ENCODE data around the gene MKX.
A peak's percentile ranks its signal among the peaks of the same experiment; 100 is the strongest.

The MKX gene

DNA sequence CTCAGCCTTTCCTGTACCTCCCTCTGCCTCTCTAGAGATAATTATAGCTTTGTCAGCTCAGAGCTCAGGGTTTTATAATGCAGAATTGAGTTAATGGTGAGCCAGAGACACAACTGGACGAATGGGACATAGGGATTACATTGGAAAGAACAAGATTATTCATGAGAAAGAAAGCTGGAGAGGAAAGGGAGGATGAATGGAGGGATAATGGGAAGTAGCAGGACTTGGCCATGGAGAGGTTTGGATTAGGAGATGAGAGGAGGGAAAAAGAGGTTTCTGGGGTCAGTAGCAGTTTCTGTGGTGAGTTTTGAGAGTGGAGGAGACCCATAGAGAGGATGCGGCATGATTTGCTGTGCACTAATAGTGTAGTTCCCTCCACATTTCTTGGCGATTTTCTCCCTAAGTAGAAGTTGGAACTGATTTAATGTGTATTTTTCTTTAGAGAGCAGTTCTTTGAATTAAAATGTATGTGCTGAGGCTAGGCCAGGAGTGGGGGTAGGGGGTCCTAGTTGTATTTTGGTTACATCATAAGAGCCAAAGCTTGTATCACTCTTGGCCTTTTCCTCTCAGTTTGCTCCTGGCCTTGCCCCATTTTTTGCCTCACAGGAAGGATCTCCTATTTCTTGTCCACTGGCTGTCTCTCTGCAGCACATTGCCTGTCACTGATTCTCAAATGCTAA, 107.4 kb downstream of the MKX start:
- no peak overlapping the region for H3K4me3 ChIP-seq (ENCODE audit: low read length)
- H3K9me3 ChIP-seq (ENCODE audit: insufficient read depth, low read depth, low read length) = no peaks in the 10 kb centered on the region
- no peaks in the 10 kb centered on the region for H3K36me3 ChIP-seq (ENCODE audit: insufficient read depth, low read depth, low read length)
- no peak overlapping the region for H3K27ac ChIP-seq (ENCODE audit: low read length)
- H3K9ac ChIP-seq (ENCODE audit: low read depth, low read length) = no peak overlapping the region
- H3K4me1 ChIP-seq (ENCODE audit: insufficient read depth, low read length) = no peaks in the 10 kb centered on the region; the same call in 1 of the 2 replicates
- H3K27me3 ChIP-seq (ENCODE audit: insufficient read depth, low read length) = no peaks in the 10 kb centered on the region

DNA sequence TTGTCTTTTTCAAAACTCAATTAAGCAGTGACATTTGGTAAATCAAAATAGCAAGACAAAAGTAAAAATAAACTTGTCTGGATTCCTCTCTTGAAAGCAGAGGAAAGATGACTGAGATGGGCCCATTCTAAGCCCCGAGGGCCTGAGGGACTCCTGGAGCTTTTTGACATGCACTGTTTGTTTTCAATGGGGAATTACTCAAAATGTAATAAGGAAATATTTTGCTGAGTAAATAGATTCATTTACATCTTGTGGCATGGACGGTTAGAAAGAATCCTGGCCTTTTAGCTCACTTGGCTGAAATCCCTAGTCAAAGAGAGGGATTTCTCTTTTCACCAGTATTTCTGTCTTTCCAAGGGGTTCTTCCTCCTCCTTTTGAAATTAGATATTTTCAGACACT, 108.0 kb downstream of the MKX start:
- H3K27me3 ChIP-seq (ENCODE audit: insufficient read depth, low read length) = no peaks in the 10 kb centered on the region
- H3K9me3 ChIP-seq (ENCODE audit: insufficient read depth, low read depth, low read length) = no peaks in the 10 kb centered on the region
- no peak overlapping the region for H3K9ac ChIP-seq (ENCODE audit: low read depth, low read length)
- no peaks in the 10 kb centered on the region; the same call in 1 of the 2 replicates for H3K4me1 ChIP-seq (ENCODE audit: insufficient read depth, low read length)
- H3K27ac ChIP-seq (ENCODE audit: low read length) = no peak overlapping the region
- H3K4me3 ChIP-seq (ENCODE audit: low read length) = no peak overlapping the region
- no peaks in the 10 kb centered on the region for H3K36me3 ChIP-seq (ENCODE audit: insufficient read depth, low read depth, low read length)

- Histone ChIP-seq H3K9ac (ENCODE audit: low read depth, low read length) (no peak overlapping the region), H3K4me1 (ENCODE audit: insufficient read depth, low read length) (no peaks in the 10 kb centered on the region; the same call in 1 of the 2 replicates), H3K4me3 (ENCODE audit: low read length) (no peak overlapping the region), H3K27me3 (ENCODE audit: insufficient read depth, low read length) (no peaks in the 10 kb centered on the region), H3K27ac (ENCODE audit: low read length) (no peak overlapping the region), H3K36me3 (ENCODE audit: insufficient read depth, low read depth, low read length) (no peaks in the 10 kb centered on the region), H3K9me3 (ENCODE audit: insufficient read depth, low read depth, low read length) (no peaks in the 10 kb centered on the region)
These were observed 108.8 kb downstream of the MKX start for GRCh38 chr10:27636816-27637215.

DNA sequence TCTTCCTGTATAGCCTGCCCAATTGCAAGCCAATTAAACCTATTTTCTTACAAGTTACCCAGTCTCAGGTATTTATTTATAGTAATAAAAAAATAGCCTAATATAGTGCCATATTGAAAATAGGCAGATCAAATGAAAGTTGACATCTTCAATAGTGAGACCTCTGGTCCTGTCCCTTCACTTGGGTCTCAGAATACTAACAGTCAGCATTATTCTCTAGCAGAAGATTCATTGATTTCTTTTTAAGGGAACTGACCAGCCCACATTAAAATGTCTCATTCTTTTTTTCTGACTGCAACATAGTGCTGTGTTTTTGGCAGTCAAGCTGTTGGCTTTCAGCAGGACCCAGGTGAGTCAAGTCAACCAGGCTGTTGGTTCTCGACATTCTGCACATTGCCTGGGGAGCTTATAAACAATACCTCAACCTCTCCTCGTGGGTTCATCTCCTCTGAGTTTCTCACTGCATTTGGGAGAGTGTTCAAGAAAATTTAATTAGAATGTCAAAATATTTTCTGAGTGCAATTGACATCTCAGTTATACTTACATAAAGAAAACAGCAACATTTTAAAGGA, 109.8 kb downstream of the MKX start:
- no peak overlapping the region for H3K27ac ChIP-seq (ENCODE audit: low read length)
- H3K36me3 ChIP-seq (ENCODE audit: insufficient read depth, low read depth, low read length) = no peaks in the 10 kb centered on the region
- H3K9ac ChIP-seq (ENCODE audit: low read depth, low read length) = no peak overlapping the region
- H3K4me1 ChIP-seq (ENCODE audit: insufficient read depth, low read length) = no peaks in the 10 kb centered on the region; the same call in 1 of the 2 replicates
- no peaks in the 10 kb centered on the region for H3K27me3 ChIP-seq (ENCODE audit: insufficient read depth, low read length)
- no peak overlapping the region for H3K4me3 ChIP-seq (ENCODE audit: low read length)
- H3K9me3 ChIP-seq (ENCODE audit: insufficient read depth, low read depth, low read length) = no peaks in the 10 kb centered on the region

- no peaks in the 10 kb centered on the region for H3K27me3 ChIP-seq (ENCODE audit: insufficient read depth, low read length)
- H3K4me3 ChIP-seq (ENCODE audit: low read length) = no peak overlapping the region
- H3K4me1 ChIP-seq (ENCODE audit: insufficient read depth, low read length) = no peaks in the 10 kb centered on the region; the same call in 1 of the 2 replicates
- H3K36me3 ChIP-seq (ENCODE audit: insufficient read depth, low read depth, low read length) = no peaks in the 10 kb centered on the region
- no peaks in the 10 kb centered on the region for H3K9me3 ChIP-seq (ENCODE audit: insufficient read depth, low read depth, low read length)
- no peak overlapping the region for H3K9ac ChIP-seq (ENCODE audit: low read depth, low read length)
- H3K27ac ChIP-seq (ENCODE audit: low read length) = no peak overlapping the region
These were observed 110.3 kb downstream of the MKX start for GRCh38 chr10:27635290-27635689.

GRCh38 chr10:27628621-27629020, 117.0 kb downstream of the MKX start:
- Histone ChIP-seq H3K36me3 (ENCODE audit: insufficient read depth, low read depth, low read length) (no peaks in the 10 kb centered on the region), H3K4me1 (ENCODE audit: insufficient read depth, low read length) (peaks cover 8% of the 10 kb centered on the region; the same call in 1 of the 2 replicates), H3K27me3 (ENCODE audit: insufficient read depth, low read length) (no peaks in the 10 kb centered on the region), H3K9ac (ENCODE audit: low read depth, low read length) (no peak overlapping the region), H3K9me3 (ENCODE audit: insufficient read depth, low read depth, low read length) (no peaks in the 10 kb centered on the region), H3K4me3 (ENCODE audit: low read length) (no peak overlapping the region), H3K27ac (ENCODE audit: low read length) (no peak overlapping the region)

GRCh38 chr10:27626890-27627289, 118.7 kb downstream of the MKX start:
- Histone ChIP-seq H3K36me3 (ENCODE audit: insufficient read depth, low read depth, low read length) (no peaks in the 10 kb centered on the region), H3K9me3 (ENCODE audit: insufficient read depth, low read depth, low read length) (no peaks in the 10 kb centered on the region), H3K4me1 (ENCODE audit: insufficient read depth, low read length) (peaks cover 8% of the 10 kb centered on the region; the same call in 1 of the 2 replicates), H3K27me3 (ENCODE audit: insufficient read depth, low read length) (no peaks in the 10 kb centered on the region), H3K27ac (ENCODE audit: low read length) (no peak overlapping the region), H3K9ac (ENCODE audit: low read depth, low read length) (no peak overlapping the region), H3K4me3 (ENCODE audit: low read length) (no peak overlapping the region)

DNA sequence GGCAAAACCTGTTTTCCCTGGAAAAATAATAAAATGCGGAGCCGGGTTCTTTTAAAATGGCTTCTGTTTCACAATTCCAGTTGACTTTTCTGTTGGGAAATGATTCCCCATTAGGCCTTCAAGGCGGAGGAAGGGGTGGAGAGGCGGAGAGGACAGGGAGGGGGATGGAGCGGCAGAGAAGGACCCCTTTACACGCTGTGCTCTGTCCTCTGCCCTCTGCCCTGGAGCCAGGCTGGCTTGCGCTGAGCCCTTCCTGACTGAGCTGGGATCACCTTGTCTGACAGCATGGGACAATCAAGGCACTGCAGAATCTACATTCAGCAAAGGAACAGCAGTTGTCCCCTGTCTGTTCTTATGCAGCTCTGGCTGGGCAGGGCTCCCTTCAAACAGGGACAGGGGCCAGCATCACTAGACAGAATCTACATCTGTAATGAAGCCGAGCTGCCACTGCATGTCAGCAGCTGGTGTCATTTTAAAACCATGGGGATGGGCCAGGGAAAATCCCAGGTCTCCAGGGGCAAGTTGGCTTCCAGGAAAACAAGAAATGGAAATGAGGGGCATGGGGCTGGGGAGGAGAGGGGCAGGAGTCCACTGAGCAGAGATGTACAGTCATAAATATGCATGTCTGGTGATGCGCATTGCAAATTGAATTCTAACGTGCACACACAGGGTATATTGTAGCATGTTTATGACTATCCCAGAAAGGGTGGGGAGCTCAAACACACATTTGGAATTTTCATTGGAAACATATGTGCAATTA, 120.0 kb downstream of the MKX start:
- Histone ChIP-seq H3K27me3 (ENCODE audit: insufficient read depth, low read length) (no peaks in the 10 kb centered on the region), H3K9me3 (ENCODE audit: insufficient read depth, low read depth, low read length) (no peaks in the 10 kb centered on the region), H3K36me3 (ENCODE audit: insufficient read depth, low read depth, low read length) (no peaks in the 10 kb centered on the region), H3K27ac (ENCODE audit: low read length) (no peak overlapping the region), H3K4me3 (ENCODE audit: low read length) (peak overlapping the region; percentile 51; the same call in 1 of the 2 replicates), H3K9ac (ENCODE audit: low read depth, low read length) (peak overlapping the region; percentile 37; the same call in 1 of the 2 replicates), H3K4me1 (ENCODE audit: insufficient read depth, low read length) (peaks cover 8% of the 10 kb centered on the region; the same call in 1 of the 2 replicates)

DNA sequence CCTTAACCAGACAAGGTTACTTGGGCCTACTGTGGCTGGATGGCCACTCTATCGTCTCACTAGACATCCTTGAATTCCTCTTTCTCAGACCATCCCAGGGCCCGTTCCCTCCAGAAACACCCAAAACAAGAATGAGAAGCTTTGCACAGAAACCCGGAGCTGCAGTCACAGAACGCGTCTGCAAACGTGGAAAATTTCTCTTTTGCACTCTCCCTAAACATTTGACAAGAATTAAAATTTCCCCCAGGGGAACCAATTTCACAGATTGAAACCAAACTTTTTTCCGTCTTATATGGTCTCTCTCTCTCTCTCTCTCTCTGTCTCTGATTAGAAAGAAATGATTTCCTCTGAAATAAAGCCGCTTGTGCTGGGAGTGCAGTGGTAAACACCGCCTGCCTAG, 120.7 kb downstream of the MKX start:
- Histone ChIP-seq H3K4me3 (ENCODE audit: low read length) (peak overlapping the region; percentile 51; the same call in 1 of the 2 replicates), H3K36me3 (ENCODE audit: insufficient read depth, low read depth, low read length) (no peaks in the 10 kb centered on the region), H3K4me1 (ENCODE audit: insufficient read depth, low read length) (peaks cover 8% of the 10 kb centered on the region; the same call in 1 of the 2 replicates), H3K9me3 (ENCODE audit: insufficient read depth, low read depth, low read length) (no peaks in the 10 kb centered on the region), H3K27me3 (ENCODE audit: insufficient read depth, low read length) (no peaks in the 10 kb centered on the region), H3K27ac (ENCODE audit: low read length) (no peak overlapping the region), H3K9ac (ENCODE audit: low read depth, low read length) (peak overlapping the region; percentile 37; the same call in 1 of the 2 replicates)

Measured in iPS-20b (cell line).